ENCODE data around the gene UCK1. TPM values are rescaled to one million over a fixed set of nuclear protein-coding genes. Genes with fewer than 3 reads are reported as not detected.

The UCK1 gene
- total and polyA plus RNA-seq, 2 of the 13 experiments (the other 11 are each of a cell fraction or from before 2014, with no cell fraction given), result 11.0 to 24.1 TPM

GRCh38 chr9:131559421-131560000 is 28.4 kb upstream of the UCK1 start:
- BruUV-seq (replicated peaks), result no TSS peak
- ChIA-PET POLR2A (no interaction called here), CTCF (ENCODE audit: low intra/inter-chr PET ratio, low total read pairs) (no interaction called here)
- WGBS (ENCODE audit: low lambda C conversion rate), result 89% methylated on average over 1 of the region's 1 CpG
- peaks cover 2 to 20% of the 10 kb centered on the region in 2 experiments; a peak in 2 of 5 replicates for H3K27me3 ChIP-seq (ENCODE audit: control insufficient read depth in 1 of 2, insufficient read depth in 2 of 2, low read length in 2 of 2)
- no peak overlapping the region for H2AFZ ChIP-seq (ENCODE audit: low read length)
- no peak for DNase-seq (ENCODE audit: low spot score)
- no peaks in the 10 kb centered on the region for H3K79me2 ChIP-seq (ENCODE audit: insufficient read depth, low read length)
- intact Hi-C loops (cut with micrococcal nuclease; ENCODE audit: unreplicated experiment) (no loop called here), in situ Hi-C loops (cut with HindIII; ENCODE audit: extremely low pct_ligation_motif_present, low pct_unique_long_range_greater_than_20kb) (no loop called here)
- no peak overlapping the region for H3K4me3 ChIP-seq (replicated peaks in 1 of 3; ENCODE audit: insufficient read depth in 1 of 3, low read depth in 2 of 3, low read length in 3 of 3)
- no peaks in the 10 kb centered on the region for H4K20me1 ChIP-seq (ENCODE audit: insufficient read depth, low read length)
- no peak for FAIRE-seq
- no peaks in the 10 kb centered on the region for H3K9me3 ChIP-seq (ENCODE audit: low read length)
- peaks cover 5% of the 10 kb centered on the region; the same call in 1 of the 2 replicates for H3K4me1 ChIP-seq (ENCODE audit: insufficient read depth, low read length)
- H3K36me3 ChIP-seq (replicated peaks in 1 of 2; ENCODE audit: control insufficient read depth in 1 of 2, insufficient read depth in 2 of 2, low read length in 2 of 2), result no peaks in the 10 kb centered on the region
- H3K27ac ChIP-seq (ENCODE audit: extremely low read length, insufficient read depth, low read length), result no peak overlapping the region
- H3K4me2 ChIP-seq (ENCODE audit: low read depth, low read length), result no peak overlapping the region
- ATAC-seq, result no peak
- no peak overlapping the region for H3K9ac ChIP-seq (ENCODE audit: insufficient read depth, low read depth, low read length)
- 0 out of 2 replicates have a peak, but pooled peaks have one; percentile 16 for TF ChIP-seq CTCF (CRISPR knock-in tag; IDR thresholded peaks at IDR 0.05)
- TF ChIP-seq, protein P1, sequence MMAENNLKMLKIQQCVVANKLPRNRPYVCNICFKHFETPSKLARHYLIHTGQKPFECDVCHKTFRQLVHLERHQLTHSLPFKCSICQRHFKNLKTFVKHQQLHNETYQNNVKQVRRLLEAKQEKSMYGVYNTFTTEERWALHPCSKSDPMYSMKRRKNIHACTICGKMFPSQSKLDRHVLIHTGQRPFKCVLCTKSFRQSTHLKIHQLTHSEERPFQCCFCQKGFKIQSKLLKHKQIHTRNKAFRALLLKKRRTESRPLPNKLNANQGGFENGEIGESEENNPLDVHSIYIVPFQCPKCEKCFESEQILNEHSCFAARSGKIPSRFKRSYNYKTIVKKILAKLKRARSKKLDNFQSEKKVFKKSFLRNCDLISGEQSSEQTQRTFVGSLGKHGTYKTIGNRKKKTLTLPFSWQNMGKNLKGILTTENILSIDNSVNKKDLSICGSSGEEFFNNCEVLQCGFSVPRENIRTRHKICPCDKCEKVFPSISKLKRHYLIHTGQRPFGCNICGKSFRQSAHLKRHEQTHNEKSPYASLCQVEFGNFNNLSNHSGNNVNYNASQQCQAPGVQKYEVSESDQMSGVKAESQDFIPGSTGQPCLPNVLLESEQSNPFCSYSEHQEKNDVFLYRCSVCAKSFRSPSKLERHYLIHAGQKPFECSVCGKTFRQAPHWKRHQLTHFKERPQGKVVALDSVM (CRISPR knock-in tag; IDR thresholded peaks at IDR 0.05), result no peak

Data from HepG2 (cell line).